ENCODE results near the gene CAMK1D.

CAMK1D gene

GRCh38 chr10:12782537-12782936 lies 433.2 kb downstream of the CAMK1D start:
- DNase-seq = peak in 1 of 56 donors; percentile 12

- no peak for DNase-seq
Observed at GRCh38 chr10:12783293-12783692, 433.9 kb downstream of the CAMK1D start.

GRCh38 chr10:12784646-12785045 lies 435.3 kb downstream of the CAMK1D start:
- no peak for DNase-seq

GRCh38 chr10:12785415-12785831 lies 436.1 kb downstream of the CAMK1D start:
- no peak for DNase-seq

- no peak for DNase-seq
Observed at GRCh38 chr10:12787297-12787696, 437.9 kb downstream of the CAMK1D start.

GRCh38 chr10:12788277-12788676 lies 438.9 kb downstream of the CAMK1D start:
- no peak for DNase-seq

GRCh38 chr10:12790270-12790669 lies 440.9 kb downstream of the CAMK1D start:
- DNase-seq = no peak

- no peak for DNase-seq
Observed at GRCh38 chr10:12791728-12792127, 442.4 kb downstream of the CAMK1D start.

GRCh38 chr10:12792889-12793556 lies 443.7 kb downstream of the CAMK1D start:
- no peak for DNase-seq

- DNase-seq = no peak
Observed at GRCh38 chr10:12795315-12796110, 446.2 kb downstream of the CAMK1D start.

GRCh38 chr10:12796401-12797160 lies 447.2 kb downstream of the CAMK1D start:
- no peak for DNase-seq

GRCh38 chr10:12797471-12798262 lies 448.3 kb downstream of the CAMK1D start:
- no peak for DNase-seq

- no peak for DNase-seq
Observed at GRCh38 chr10:12799144-12799543, 449.8 kb downstream of the CAMK1D start.

GRCh38 chr10:12799714-12800113 lies 450.4 kb downstream of the CAMK1D start:
- no peak for DNase-seq

- no peak for DNase-seq
Observed at GRCh38 chr10:12800302-12800701, 451.0 kb downstream of the CAMK1D start.

GRCh38 chr10:12801214-12802087 lies 452.1 kb downstream of the CAMK1D start:
- DNase-seq = no peak

GRCh38 chr10:12803776-12804175 lies 454.4 kb downstream of the CAMK1D start:
- DNase-seq = no peak

- DNase-seq = no peak
Observed at GRCh38 chr10:12806228-12807095, 457.1 kb downstream of the CAMK1D start.

- no peak for DNase-seq
Observed at GRCh38 chr10:12807096-12807755, 457.9 kb downstream of the CAMK1D start.
